ENCODE data around the gene RAB3D. TPM values are rescaled to one million over a fixed set of nuclear protein-coding genes. Genes with fewer than 3 reads are reported as not detected.

Gene RAB3D
- polyA plus RNA-seq, 5 donors, result 13.6 to 22.3 (median 16.6) TPM

Other genes starting within 250 kb of the RAB3D start
- 10 to 100 TPM; 15.4 to 34.8 (median 24.9) TPM for gene SPC24, start 183.9 kb downstream of the RAB3D start, polyA plus RNA-seq (ENCODE audit: insufficient read depth in 1 of 5, insufficient read length in 5 of 5, low replicate concordance in 1 of 5)
- 100 to 1,000 TPM; 218 to 306 (median 249) TPM for gene KANK2, start 142.1 kb downstream of the RAB3D start, polyA plus RNA-seq (ENCODE audit: insufficient read depth in 1 of 5, insufficient read length in 5 of 5, low replicate concordance in 1 of 5)
- 1 to 10 TPM in 2 of 5 donors, under 1 TPM in 3; 0.41 to 1.2 (median 0.81) TPM for gene ANGPTL8, start 100.0 kb downstream of the RAB3D start, polyA plus RNA-seq (ENCODE audit: insufficient read depth in 1 of 5, insufficient read length in 5 of 5, low replicate concordance in 1 of 5)
- 10 to 100 TPM; 55.4 to 95.2 (median 77.7) TPM for gene DOCK6, start 77.1 kb downstream of the RAB3D start, polyA plus RNA-seq (ENCODE audit: insufficient read depth in 1 of 5, insufficient read length in 5 of 5, low replicate concordance in 1 of 5)
- gene TSPAN16, start 43.5 kb downstream of the RAB3D start, polyA plus RNA-seq (ENCODE audit: insufficient read depth in 1 of 5, insufficient read length in 5 of 5, low replicate concordance in 1 of 5), result under 1 TPM in 1 of 5 donors, not detected in 4; 0.17 TPM
- 10 to 100 TPM; 66.0 to 99.0 (median 79.6) TPM for gene TMEM205, start 6.6 kb upstream of the RAB3D start, polyA plus RNA-seq (ENCODE audit: insufficient read depth in 1 of 5, insufficient read length in 5 of 5, low replicate concordance in 1 of 5)
- gene CCDC159, start 6.9 kb upstream of the RAB3D start, polyA plus RNA-seq (ENCODE audit: insufficient read depth in 1 of 5, insufficient read length in 5 of 5, low replicate concordance in 1 of 5), result 10 to 100 TPM; 34.9 to 52.9 (median 45.6) TPM
- gene PLPPR2, start 15.8 kb upstream of the RAB3D start, polyA plus RNA-seq (ENCODE audit: insufficient read depth in 1 of 5, insufficient read length in 5 of 5, low replicate concordance in 1 of 5), result 10 to 100 TPM; 16.2 to 32.3 (median 22.1) TPM
- 1 to 10 TPM; 2.0 to 3.5 (median 2.2) TPM for gene SWSAP1, start 35.0 kb upstream of the RAB3D start, polyA plus RNA-seq (ENCODE audit: insufficient read depth in 1 of 5, insufficient read length in 5 of 5, low replicate concordance in 1 of 5)
- gene EPOR, start 44.7 kb upstream of the RAB3D start, polyA plus RNA-seq (ENCODE audit: insufficient read depth in 1 of 5, insufficient read length in 5 of 5, low replicate concordance in 1 of 5), result 10 to 100 TPM; 22.1 to 32.5 (median 27.2) TPM
- 10 to 100 TPM; 39.4 to 57.9 (median 50.5) TPM for gene RGL3, start 79.7 kb upstream of the RAB3D start, polyA plus RNA-seq (ENCODE audit: insufficient read depth in 1 of 5, insufficient read length in 5 of 5, low replicate concordance in 1 of 5)
- gene ODAD3, start 95.5 kb upstream of the RAB3D start, polyA plus RNA-seq (ENCODE audit: insufficient read depth in 1 of 5, insufficient read length in 5 of 5, low replicate concordance in 1 of 5), result 1 to 10 TPM in 4 of 5 donors, under 1 TPM in 1; 0.59 to 2.5 (median 2.4) TPM
- gene PRKCSH, start 96.0 kb upstream of the RAB3D start, polyA plus RNA-seq (ENCODE audit: insufficient read depth in 1 of 5, insufficient read length in 5 of 5, low replicate concordance in 1 of 5), result 100 to 1,000 TPM; 223 to 345 (median 265) TPM
- under 1 TPM in 4 of 5 donors, not detected in 1; 0.05 to 0.19 (median 0.11) TPM for gene ELAVL3, start 141.4 kb upstream of the RAB3D start, polyA plus RNA-seq (ENCODE audit: insufficient read depth in 1 of 5, insufficient read length in 5 of 5, low replicate concordance in 1 of 5)
- gene ZNF653, start 166.2 kb upstream of the RAB3D start, polyA plus RNA-seq (ENCODE audit: insufficient read depth in 1 of 5, insufficient read length in 5 of 5, low replicate concordance in 1 of 5), result 1 to 10 TPM; 7.4 to 9.6 (median 8.5) TPM
- gene ECSIT, start 189.5 kb upstream of the RAB3D start, polyA plus RNA-seq (ENCODE audit: insufficient read depth in 1 of 5, insufficient read length in 5 of 5, low replicate concordance in 1 of 5), result 10 to 100 TPM; 26.9 to 44.8 (median 32.0) TPM
- gene CNN1, start 199.2 kb upstream of the RAB3D start, polyA plus RNA-seq (ENCODE audit: insufficient read depth in 1 of 5, insufficient read length in 5 of 5, low replicate concordance in 1 of 5), result 10 to 100 TPM in 2 of 5 donors, 1 to 10 TPM in 3; 4.2 to 21.1 (median 9.8) TPM
- gene ELOF1, start 219.6 kb upstream of the RAB3D start, polyA plus RNA-seq (ENCODE audit: insufficient read depth in 1 of 5, insufficient read length in 5 of 5, low replicate concordance in 1 of 5), result 10 to 100 TPM; 38.5 to 60.3 (median 39.3) TPM
- 1 to 10 TPM; 2.6 to 4.4 (median 3.5) TPM for gene ACP5, start 238.0 kb upstream of the RAB3D start, polyA plus RNA-seq (ENCODE audit: insufficient read depth in 1 of 5, insufficient read length in 5 of 5, low replicate concordance in 1 of 5)